WTC11 (cell line): ENCODE results near the gene SAMSN1. TPM values are rescaled to one million over a fixed set of nuclear protein-coding genes. Genes with fewer than 3 reads are reported as not detected.

Source experiments
- ATAC-seq: fragments of 200-7000 bp; cut with Tn5 transposase; 2 replicates; pipeline ENCODE4 v1.10.0; 2021; ENCODE audit warnings: mild to moderate bottlenecking, moderate library complexity
- CTCF ChIA-PET: fragments of 300-600 bp; sonication (Branson Sonifier 250); formaldehyde crosslinking; loops from one replicate; lab custom pipeline; 2021; ENCODE audit warnings: antibody characterized with exemption; lab: Charles Lee
- POLR2A ChIA-PET: fragments of 350-600 bp; sonication (Branson Sonifier 250); formaldehyde crosslinking; loops from one replicate; lab custom pipeline; 2021; ENCODE audit warnings: antibody characterized with exemption; lab: Charles Lee
- DNase-seq: peaks from one replicate; pipeline ENCODE4 v3.0.0; 2021; ENCODE audit warnings: low spot score
- H3K27ac Mint-ChIP-seq: 2 replicates; pipeline ENCODE4 v1.8.0; 2021; ENCODE audit warnings: mixed read lengths
- H3K27me3 Mint-ChIP-seq: 2 replicates; pipeline ENCODE4 v1.8.0; 2021; ENCODE audit warnings: low read depth, mild to moderate bottlenecking, moderate library complexity, mixed read lengths
- H3K36me3 Mint-ChIP-seq: 2 replicates; pipeline ENCODE4 v1.8.0; 2021; ENCODE audit warnings: mixed read lengths
- H3K4me1 Mint-ChIP-seq: 2 replicates; pipeline ENCODE4 v1.8.0; 2022; ENCODE audit warnings: mixed read lengths
- H3K4me3 Mint-ChIP-seq: 2 replicates; pipeline ENCODE4 v1.8.0; 2021; ENCODE audit warnings: mild to moderate bottlenecking, moderate library complexity, mixed read lengths
- H3K9me3 Mint-ChIP-seq: 2 replicates; pipeline ENCODE4 v1.8.0; 2021; ENCODE audit warnings: mixed read lengths
- CREB1 ChIP-seq: sonication (generic); formaldehyde crosslinking; IDR thresholded peaks from 2 replicates; pipeline ENCODE4 v1.8.0; 2023; ENCODE audit warnings: mild to moderate bottlenecking, missing genetic modification reagents
- FOXJ3 ChIP-seq: sonication (generic); formaldehyde crosslinking; IDR thresholded peaks from 2 replicates; pipeline ENCODE4 v1.9.0; 2021; ENCODE audit warnings: missing genetic modification reagents, mild to moderate bottlenecking, borderline replicate concordance
- NFYB ChIP-seq: sonication (generic); formaldehyde crosslinking; conservative IDR thresholded peaks from 2 replicates; pipeline ENCODE4 v1.8.0; 2022; ENCODE audit warnings: low read depth, missing genetic modification reagents
- PRRX2 ChIP-seq: fragments of 250-450 bp; sonication (Bioruptor Pico); IDR thresholded peaks from 2 replicates; pipeline ENCODE4 v1.8.0; 2021; ENCODE audit warnings: mild to moderate bottlenecking
- TEAD4 ChIP-seq: sonication (generic); formaldehyde crosslinking; IDR thresholded peaks from 2 replicates; pipeline ENCODE4 v1.8.0; 2022; ENCODE audit warnings: mild to moderate bottlenecking, missing genetic modification reagents
- ZNF121 ChIP-seq: sonication (generic); formaldehyde crosslinking; IDR thresholded peaks from 2 replicates; pipeline ENCODE4 v1.8.0; 2023; ENCODE audit warnings: missing genetic modification reagents
- ZNF219 ChIP-seq: sonication (generic); formaldehyde crosslinking; IDR thresholded peaks from 2 replicates; pipeline ENCODE4 v1.8.0; 2023; ENCODE audit warnings: missing genetic modification reagents, mild to moderate bottlenecking, borderline replicate concordance
- ZNF263 ChIP-seq: sonication (generic); formaldehyde crosslinking; IDR thresholded peaks from 2 replicates; pipeline ENCODE4 v1.8.1; 2022; ENCODE audit warnings: low read depth, mild to moderate bottlenecking, moderate library complexity, missing genetic modification reagents
- total RNA-seq: library from RNA; stranded (reverse); gene quantifications from 3 replicates; pipeline ENCODE4 v1.2.3, GENCODE V29; 2021
- TF ChIP-seq, protein P1 (sequence below): sonication (generic); formaldehyde crosslinking; IDR thresholded peaks from 2 replicates; pipeline ENCODE4 v1.8.1; 2022; ENCODE audit warnings: missing genetic modification reagents, borderline replicate concordance
- TF ChIP-seq, protein P2 (sequence below): sonication (generic); formaldehyde crosslinking; IDR thresholded peaks from 2 replicates; pipeline ENCODE4 v1.8.1; 2022; ENCODE audit warnings: mild to moderate bottlenecking, missing genetic modification reagents, moderate library complexity, borderline replicate concordance
- TF ChIP-seq, protein P3 (sequence below): sonication (generic); formaldehyde crosslinking; IDR thresholded peaks from 2 replicates; pipeline ENCODE4 v1.8.0; 2022; ENCODE audit warnings: missing genetic modification reagents
- TF ChIP-seq, protein P4 (sequence below): sonication (generic); formaldehyde crosslinking; IDR thresholded peaks from 2 replicates; pipeline ENCODE4 v1.8.1; 2023; ENCODE audit warnings: mild to moderate bottlenecking, moderate library complexity, missing genetic modification reagents
- TF ChIP-seq, protein P5 (sequence below): fragments of 250-450 bp; sonication (Bioruptor Pico); IDR thresholded peaks from 2 replicates; pipeline ENCODE4 v1.8.0; 2021; ENCODE audit warnings: mild to moderate bottlenecking
- TF ChIP-seq, protein P6 (sequence below): sonication (generic); formaldehyde crosslinking; IDR thresholded peaks from 2 replicates; pipeline ENCODE4 v1.8.1; 2022; ENCODE audit warnings: low read depth, mild to moderate bottlenecking, moderate library complexity, missing genetic modification reagents, borderline replicate concordance
- TF ChIP-seq, protein P7 (sequence below): sonication (generic); formaldehyde crosslinking; IDR thresholded peaks from 2 replicates; pipeline ENCODE4 v1.8.0; 2022; ENCODE audit warnings: mild to moderate bottlenecking, missing genetic modification reagents
- TF ChIP-seq, protein P8 (sequence below): sonication (generic); formaldehyde crosslinking; IDR thresholded peaks from 2 replicates; pipeline ENCODE4 v1.8.0; 2023; ENCODE audit warnings: missing genetic modification reagents, mild to moderate bottlenecking, borderline replicate concordance

The SAMSN1 gene
- total RNA-seq, 1 experiment from 2014 or later, result 1.2 TPM

DNA sequence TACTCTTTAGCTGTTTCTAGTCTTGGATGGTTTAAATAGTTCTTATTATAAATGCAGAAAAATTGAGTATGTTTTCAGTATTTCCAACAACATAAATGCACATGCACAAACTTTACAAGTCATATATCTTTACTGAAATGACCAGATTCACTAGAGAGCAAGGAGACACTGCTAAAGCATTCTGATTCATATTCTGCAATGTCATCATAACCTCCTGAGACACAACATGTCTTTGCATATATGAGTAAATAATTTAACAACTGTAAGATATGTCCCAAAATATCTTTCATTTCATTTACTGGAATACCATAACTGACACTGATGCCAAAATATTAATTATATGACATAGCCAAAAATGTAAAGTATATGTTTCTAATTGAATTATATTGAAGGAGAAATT lies 16.8 kb upstream of the SAMSN1 start (continued):
- TF ChIP-seq, protein P1, sequence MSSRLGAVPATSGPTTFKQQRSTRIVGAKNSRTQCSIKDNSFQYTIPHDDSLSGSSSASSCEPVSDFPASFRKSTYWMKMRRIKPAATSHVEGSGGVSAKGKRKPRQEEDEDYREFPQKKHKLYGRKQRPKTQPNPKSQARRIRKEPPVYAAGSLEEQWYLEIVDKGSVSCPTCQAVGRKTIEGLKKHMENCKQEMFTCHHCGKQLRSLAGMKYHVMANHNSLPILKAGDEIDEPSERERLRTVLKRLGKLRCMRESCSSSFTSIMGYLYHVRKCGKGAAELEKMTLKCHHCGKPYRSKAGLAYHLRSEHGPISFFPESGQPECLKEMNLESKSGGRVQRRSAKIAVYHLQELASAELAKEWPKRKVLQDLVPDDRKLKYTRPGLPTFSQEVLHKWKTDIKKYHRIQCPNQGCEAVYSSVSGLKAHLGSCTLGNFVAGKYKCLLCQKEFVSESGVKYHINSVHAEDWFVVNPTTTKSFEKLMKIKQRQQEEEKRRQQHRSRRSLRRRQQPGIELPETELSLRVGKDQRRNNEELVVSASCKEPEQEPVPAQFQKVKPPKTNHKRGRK, result no peak
- TF ChIP-seq, protein P2, sequence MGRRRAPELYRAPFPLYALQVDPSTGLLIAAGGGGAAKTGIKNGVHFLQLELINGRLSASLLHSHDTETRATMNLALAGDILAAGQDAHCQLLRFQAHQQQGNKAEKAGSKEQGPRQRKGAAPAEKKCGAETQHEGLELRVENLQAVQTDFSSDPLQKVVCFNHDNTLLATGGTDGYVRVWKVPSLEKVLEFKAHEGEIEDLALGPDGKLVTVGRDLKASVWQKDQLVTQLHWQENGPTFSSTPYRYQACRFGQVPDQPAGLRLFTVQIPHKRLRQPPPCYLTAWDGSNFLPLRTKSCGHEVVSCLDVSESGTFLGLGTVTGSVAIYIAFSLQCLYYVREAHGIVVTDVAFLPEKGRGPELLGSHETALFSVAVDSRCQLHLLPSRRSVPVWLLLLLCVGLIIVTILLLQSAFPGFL (CRISPR knock-in tag), result no peak
- no peak for TF ChIP-seq CREB1 (CRISPR knock-in tag)
- no peak for TF ChIP-seq FOXJ3
- no peak for TF ChIP-seq PRRX2
- TF ChIP-seq, protein P3, sequence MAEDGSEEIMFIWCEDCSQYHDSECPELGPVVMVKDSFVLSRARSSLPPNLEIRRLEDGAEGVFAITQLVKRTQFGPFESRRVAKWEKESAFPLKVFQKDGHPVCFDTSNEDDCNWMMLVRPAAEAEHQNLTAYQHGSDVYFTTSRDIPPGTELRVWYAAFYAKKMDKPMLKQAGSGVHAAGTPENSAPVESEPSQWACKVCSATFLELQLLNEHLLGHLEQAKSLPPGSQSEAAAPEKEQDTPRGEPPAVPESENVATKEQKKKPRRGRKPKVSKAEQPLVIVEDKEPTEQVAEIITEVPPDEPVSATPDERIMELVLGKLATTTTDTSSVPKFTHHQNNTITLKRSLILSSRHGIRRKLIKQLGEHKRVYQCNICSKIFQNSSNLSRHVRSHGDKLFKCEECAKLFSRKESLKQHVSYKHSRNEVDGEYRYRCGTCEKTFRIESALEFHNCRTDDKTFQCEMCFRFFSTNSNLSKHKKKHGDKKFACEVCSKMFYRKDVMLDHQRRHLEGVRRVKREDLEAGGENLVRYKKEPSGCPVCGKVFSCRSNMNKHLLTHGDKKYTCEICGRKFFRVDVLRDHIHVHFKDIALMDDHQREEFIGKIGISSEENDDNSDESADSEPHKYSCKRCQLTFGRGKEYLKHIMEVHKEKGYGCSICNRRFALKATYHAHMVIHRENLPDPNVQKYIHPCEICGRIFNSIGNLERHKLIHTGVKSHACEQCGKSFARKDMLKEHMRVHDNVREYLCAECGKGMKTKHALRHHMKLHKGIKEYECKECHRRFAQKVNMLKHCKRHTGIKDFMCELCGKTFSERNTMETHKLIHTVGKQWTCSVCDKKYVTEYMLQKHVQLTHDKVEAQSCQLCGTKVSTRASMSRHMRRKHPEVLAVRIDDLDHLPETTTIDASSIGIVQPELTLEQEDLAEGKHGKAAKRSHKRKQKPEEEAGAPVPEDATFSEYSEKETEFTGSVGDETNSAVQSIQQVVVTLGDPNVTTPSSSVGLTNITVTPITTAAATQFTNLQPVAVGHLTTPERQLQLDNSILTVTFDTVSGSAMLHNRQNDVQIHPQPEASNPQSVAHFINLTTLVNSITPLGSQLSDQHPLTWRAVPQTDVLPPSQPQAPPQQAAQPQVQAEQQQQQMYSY (CRISPR knock-in tag), result no peak
- no peak for TF ChIP-seq ZNF121
- TF ChIP-seq, protein P4, sequence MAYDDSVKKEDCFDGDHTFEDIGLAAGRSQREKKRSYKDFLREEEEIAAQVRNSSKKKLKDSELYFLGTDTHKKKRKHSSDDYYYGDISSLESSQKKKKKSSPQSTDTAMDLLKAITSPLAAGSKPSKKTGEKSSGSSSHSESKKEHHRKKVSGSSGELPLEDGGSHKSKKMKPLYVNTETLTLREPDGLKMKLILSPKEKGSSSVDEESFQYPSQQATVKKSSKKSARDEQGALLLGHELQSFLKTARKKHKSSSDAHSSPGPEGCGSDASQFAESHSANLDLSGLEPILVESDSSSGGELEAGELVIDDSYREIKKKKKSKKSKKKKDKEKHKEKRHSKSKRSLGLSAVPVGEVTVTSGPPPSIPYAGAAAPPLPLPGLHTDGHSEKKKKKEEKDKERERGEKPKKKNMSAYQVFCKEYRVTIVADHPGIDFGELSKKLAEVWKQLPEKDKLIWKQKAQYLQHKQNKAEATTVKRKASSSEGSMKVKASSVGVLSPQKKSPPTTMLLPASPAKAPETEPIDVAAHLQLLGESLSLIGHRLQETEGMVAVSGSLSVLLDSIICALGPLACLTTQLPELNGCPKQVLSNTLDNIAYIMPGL (CRISPR knock-in tag), result no peak
- no peak for TF ChIP-seq ZNF263 (CRISPR knock-in tag)
- no peak for TF ChIP-seq TEAD4 (CRISPR knock-in tag)
- TF ChIP-seq, all 79 proteins: peak for 0

DNA sequence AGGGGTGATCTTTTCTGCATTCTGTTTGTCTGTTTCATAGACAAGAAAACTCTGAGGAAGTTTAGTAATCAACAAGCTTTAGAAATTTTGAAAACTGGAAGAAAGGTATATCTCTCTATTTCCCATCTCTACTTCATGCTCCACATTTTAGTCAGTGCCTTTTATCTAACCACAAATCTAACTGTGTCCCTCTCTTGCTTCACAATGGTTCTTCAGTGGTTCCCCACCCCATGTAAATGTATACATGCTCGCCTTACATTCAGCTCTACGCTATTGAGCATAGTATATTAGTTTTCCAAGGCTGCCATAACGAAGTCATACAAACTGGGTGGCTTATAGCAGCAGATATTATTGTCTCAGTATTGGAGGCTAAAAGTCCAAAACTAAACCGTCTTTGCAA lies 14.4 kb upstream of the SAMSN1 start:
- Mint-ChIP-seq H3K27ac (no peak overlapping the region), H3K4me1 (peaks cover 6% of the 10 kb centered on the region), H3K36me3 (peaks cover 24% of the 10 kb centered on the region), H3K27me3 (peaks cover 3% of the 10 kb centered on the region; the same call in 1 of the 2 replicates), H3K9me3 (peaks cover 38% of the 10 kb centered on the region), H3K4me3 (no peak overlapping the region)
- CTCF ChIA-PET, result no interaction called here
- TF ChIP-seq, protein P5, sequence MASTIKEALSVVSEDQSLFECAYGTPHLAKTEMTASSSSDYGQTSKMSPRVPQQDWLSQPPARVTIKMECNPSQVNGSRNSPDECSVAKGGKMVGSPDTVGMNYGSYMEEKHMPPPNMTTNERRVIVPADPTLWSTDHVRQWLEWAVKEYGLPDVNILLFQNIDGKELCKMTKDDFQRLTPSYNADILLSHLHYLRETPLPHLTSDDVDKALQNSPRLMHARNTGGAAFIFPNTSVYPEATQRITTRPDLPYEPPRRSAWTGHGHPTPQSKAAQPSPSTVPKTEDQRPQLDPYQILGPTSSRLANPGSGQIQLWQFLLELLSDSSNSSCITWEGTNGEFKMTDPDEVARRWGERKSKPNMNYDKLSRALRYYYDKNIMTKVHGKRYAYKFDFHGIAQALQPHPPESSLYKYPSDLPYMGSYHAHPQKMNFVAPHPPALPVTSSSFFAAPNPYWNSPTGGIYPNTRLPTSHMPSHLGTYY (CRISPR knock-in tag), result no peak
- no peak for TF ChIP-seq TEAD4 (CRISPR knock-in tag)
- TF ChIP-seq, protein P6, sequence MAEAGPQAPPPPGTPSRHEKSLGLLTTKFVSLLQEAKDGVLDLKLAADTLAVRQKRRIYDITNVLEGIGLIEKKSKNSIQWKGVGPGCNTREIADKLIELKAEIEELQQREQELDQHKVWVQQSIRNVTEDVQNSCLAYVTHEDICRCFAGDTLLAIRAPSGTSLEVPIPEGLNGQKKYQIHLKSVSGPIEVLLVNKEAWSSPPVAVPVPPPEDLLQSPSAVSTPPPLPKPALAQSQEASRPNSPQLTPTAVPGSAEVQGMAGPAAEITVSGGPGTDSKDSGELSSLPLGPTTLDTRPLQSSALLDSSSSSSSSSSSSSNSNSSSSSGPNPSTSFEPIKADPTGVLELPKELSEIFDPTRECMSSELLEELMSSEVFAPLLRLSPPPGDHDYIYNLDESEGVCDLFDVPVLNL (CRISPR knock-in tag), result no peak
- POLR2A ChIA-PET, result no interaction called here
- DNase-seq, result no peak
- no peak for ATAC-seq

DNA sequence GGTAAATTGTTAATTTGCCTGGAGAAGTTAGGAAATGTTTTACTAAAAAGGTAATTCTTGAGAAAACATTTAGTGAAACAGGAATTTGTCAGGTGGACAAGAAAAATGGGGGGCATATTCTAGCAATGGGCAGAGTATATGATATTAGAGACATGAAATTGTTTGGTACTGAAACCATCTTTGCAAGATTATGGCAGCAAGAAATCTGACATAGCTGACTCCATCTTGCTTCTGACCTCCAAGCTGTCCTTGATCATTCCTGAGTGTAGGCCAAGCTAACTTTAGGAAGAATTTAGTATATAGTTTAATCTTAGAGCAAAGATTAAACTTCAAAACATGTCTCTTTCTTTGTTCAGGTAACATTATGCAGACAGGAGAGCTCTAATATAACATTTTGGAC lies 14.0 kb upstream of the SAMSN1 start:
- Mint-ChIP-seq H3K36me3 (peaks cover 24% of the 10 kb centered on the region), H3K27me3 (peaks cover 3% of the 10 kb centered on the region; the same call in 1 of the 2 replicates), H3K4me3 (no peak overlapping the region), H3K9me3 (peaks cover 38% of the 10 kb centered on the region), H3K27ac (no peak overlapping the region), H3K4me1 (peaks cover 5% of the 10 kb centered on the region)
- ATAC-seq, result no peak
- ChIA-PET POLR2A (no interaction called here), CTCF (no interaction called here)
- no peak for DNase-seq
- TF ChIP-seq ZNF219 (CRISPR knock-in tag) (no peak), NFYB (CRISPR knock-in tag) (no peak)
- TF ChIP-seq, protein P7, sequence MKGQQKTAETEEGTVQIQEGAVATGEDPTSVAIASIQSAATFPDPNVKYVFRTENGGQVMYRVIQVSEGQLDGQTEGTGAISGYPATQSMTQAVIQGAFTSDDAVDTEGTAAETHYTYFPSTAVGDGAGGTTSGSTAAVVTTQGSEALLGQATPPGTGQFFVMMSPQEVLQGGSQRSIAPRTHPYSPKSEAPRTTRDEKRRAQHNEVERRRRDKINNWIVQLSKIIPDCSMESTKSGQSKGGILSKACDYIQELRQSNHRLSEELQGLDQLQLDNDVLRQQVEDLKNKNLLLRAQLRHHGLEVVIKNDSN (CRISPR knock-in tag), result no peak
- TF ChIP-seq, protein P8, sequence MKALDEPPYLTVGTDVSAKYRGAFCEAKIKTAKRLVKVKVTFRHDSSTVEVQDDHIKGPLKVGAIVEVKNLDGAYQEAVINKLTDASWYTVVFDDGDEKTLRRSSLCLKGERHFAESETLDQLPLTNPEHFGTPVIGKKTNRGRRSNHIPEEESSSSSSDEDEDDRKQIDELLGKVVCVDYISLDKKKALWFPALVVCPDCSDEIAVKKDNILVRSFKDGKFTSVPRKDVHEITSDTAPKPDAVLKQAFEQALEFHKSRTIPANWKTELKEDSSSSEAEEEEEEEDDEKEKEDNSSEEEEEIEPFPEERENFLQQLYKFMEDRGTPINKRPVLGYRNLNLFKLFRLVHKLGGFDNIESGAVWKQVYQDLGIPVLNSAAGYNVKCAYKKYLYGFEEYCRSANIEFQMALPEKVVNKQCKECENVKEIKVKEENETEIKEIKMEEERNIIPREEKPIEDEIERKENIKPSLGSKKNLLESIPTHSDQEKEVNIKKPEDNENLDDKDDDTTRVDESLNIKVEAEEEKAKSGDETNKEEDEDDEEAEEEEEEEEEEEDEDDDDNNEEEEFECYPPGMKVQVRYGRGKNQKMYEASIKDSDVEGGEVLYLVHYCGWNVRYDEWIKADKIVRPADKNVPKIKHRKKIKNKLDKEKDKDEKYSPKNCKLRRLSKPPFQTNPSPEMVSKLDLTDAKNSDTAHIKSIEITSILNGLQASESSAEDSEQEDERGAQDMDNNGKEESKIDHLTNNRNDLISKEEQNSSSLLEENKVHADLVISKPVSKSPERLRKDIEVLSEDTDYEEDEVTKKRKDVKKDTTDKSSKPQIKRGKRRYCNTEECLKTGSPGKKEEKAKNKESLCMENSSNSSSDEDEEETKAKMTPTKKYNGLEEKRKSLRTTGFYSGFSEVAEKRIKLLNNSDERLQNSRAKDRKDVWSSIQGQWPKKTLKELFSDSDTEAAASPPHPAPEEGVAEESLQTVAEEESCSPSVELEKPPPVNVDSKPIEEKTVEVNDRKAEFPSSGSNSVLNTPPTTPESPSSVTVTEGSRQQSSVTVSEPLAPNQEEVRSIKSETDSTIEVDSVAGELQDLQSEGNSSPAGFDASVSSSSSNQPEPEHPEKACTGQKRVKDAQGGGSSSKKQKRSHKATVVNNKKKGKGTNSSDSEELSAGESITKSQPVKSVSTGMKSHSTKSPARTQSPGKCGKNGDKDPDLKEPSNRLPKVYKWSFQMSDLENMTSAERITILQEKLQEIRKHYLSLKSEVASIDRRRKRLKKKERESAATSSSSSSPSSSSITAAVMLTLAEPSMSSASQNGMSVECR (CRISPR knock-in tag), result no peak
